ENCODE measurements around the gene MAN2A1.

DNA sequence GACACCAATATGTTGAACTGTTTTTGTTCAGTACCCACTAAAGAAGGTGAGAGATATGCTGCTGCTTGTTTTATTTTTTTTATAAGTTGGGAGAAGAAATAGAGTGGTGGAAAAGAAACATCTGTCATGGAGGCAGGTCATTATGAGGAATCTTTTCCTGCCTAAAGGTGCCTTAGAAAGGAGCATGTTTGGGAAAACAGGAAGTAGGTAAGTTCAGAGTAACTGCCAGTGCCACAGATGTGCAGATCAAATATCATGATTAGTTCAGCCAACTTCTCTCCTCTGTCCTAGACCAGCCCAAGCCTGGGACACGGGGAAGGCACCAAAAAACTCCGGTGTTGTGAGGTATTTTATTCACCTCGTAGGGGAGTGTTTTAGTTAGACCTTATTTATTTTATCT is 144.2 kb downstream of the MAN2A1 start:
- TF ChIP-seq POLR2AphosphoS5 (IDR thresholded peaks at IDR 0.05) (no peak), POLR2A (IDR thresholded peaks at IDR 0.05) (no peak)
- TF ChIP-seq, protein P1, sequence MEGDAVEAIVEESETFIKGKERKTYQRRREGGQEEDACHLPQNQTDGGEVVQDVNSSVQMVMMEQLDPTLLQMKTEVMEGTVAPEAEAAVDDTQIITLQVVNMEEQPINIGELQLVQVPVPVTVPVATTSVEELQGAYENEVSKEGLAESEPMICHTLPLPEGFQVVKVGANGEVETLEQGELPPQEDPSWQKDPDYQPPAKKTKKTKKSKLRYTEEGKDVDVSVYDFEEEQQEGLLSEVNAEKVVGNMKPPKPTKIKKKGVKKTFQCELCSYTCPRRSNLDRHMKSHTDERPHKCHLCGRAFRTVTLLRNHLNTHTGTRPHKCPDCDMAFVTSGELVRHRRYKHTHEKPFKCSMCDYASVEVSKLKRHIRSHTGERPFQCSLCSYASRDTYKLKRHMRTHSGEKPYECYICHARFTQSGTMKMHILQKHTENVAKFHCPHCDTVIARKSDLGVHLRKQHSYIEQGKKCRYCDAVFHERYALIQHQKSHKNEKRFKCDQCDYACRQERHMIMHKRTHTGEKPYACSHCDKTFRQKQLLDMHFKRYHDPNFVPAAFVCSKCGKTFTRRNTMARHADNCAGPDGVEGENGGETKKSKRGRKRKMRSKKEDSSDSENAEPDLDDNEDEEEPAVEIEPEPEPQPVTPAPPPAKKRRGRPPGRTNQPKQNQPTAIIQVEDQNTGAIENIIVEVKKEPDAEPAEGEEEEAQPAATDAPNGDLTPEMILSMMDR (IDR thresholded peaks at IDR 0.05), result no peak
